HepG2 (cell line): ENCODE results near the gene TASP1. TPM values are rescaled to one million over a fixed set of nuclear protein-coding genes. Genes with fewer than 3 reads are reported as not detected.

Source experiments
- ARID3A ChIP-seq: IDR thresholded peaks from 2 replicates; pipeline ENCODE4 v1.6.1; 2012; ENCODE audit warnings: low read depth, low read length, improper control_type of control experiment
- DR1 ChIP-seq: sonication (generic); formaldehyde crosslinking; IDR thresholded peaks from 2 replicates; pipeline ENCODE4 v1.8.0; 2021; ENCODE audit warnings: mild to moderate bottlenecking, missing genetic modification reagents, inconsistent platforms
- EED ChIP-seq: sonication (generic); formaldehyde crosslinking; IDR thresholded peaks from 2 replicates; pipeline ENCODE4 v1.5.0; 2020; ENCODE audit warnings: mild to moderate bottlenecking, missing genetic modification reagents
- FOSL1 ChIP-seq: sonication (generic); formaldehyde crosslinking; IDR thresholded peaks from 2 replicates; pipeline ENCODE4 v1.9.0; 2021; ENCODE audit warnings: missing genetic modification reagents, borderline replicate concordance
- GFI1 ChIP-seq: sonication (generic); formaldehyde crosslinking; IDR thresholded peaks from 2 replicates; pipeline ENCODE4 v1.5.0; 2020; ENCODE audit warnings: missing genetic modification reagents, mild to moderate bottlenecking, borderline replicate concordance
- HNRNPLL ChIP-seq: fragments of 200-400 bp; formaldehyde crosslinking; IDR thresholded peaks from 2 replicates; pipeline ENCODE4 v1.6.1; 2017; ENCODE audit warnings: mild to moderate bottlenecking, low read depth, low read length; ENCODE audit not compliant: poor library complexity, severe bottlenecking
- MTF1 ChIP-seq: sonication (generic); formaldehyde crosslinking; IDR thresholded peaks from 2 replicates; pipeline ENCODE4 v1.5.0; 2020; ENCODE audit warnings: missing genetic modification reagents
- RARA ChIP-seq: IDR thresholded peaks from 2 replicates; pipeline ENCODE4 v1.6.1; 2016; ENCODE audit warnings: missing genetic modification reagents, missing compliant biosample characterization
- SIX1 ChIP-seq: sonication (generic); formaldehyde crosslinking; IDR thresholded peaks from 2 replicates; pipeline ENCODE4 v1.4.0; 2020; ENCODE audit warnings: missing genetic modification reagents, borderline replicate concordance
- TAF15 ChIP-seq: fragments of 200-400 bp; formaldehyde crosslinking; IDR thresholded peaks from one replicate; pipeline ENCODE4 v1.6.1; 2018; ENCODE audit warnings: mild to moderate bottlenecking, low read depth, low read length; ENCODE audit not compliant: poor library complexity, severe bottlenecking
- ZBTB2 ChIP-seq: sonication (generic); formaldehyde crosslinking; IDR thresholded peaks from 2 replicates; pipeline ENCODE4 v1.8.0; 2022; ENCODE audit warnings: low read depth, missing genetic modification reagents
- ZBTB38 ChIP-seq: sonication (generic); formaldehyde crosslinking; IDR thresholded peaks from 2 replicates; pipeline ENCODE4 v1.5.1; 2020; ENCODE audit warnings: mild to moderate bottlenecking, missing genetic modification reagents
- ZNF34 ChIP-seq: sonication (generic); formaldehyde crosslinking; IDR thresholded peaks from 2 replicates; pipeline ENCODE4 v1.4.0; 2020; ENCODE audit warnings: mild to moderate bottlenecking, missing genetic modification reagents, borderline replicate concordance
- ZNF558 ChIP-seq: sonication (generic); formaldehyde crosslinking; IDR thresholded peaks from 2 replicates; pipeline ENCODE4 v1.9.0; 2022; ENCODE audit warnings: mild to moderate bottlenecking, missing genetic modification reagents, borderline replicate concordance
- ZNF589 ChIP-seq: sonication (generic); formaldehyde crosslinking; conservative IDR thresholded peaks from 2 replicates; pipeline ENCODE4 v1.8.0; 2022; ENCODE audit warnings: mild to moderate bottlenecking, moderate library complexity, missing genetic modification reagents
- ZNF850 ChIP-seq: sonication (generic); formaldehyde crosslinking; conservative IDR thresholded peaks from 2 replicates; pipeline ENCODE4 v1.9.0; 2021; ENCODE audit warnings: mild to moderate bottlenecking, missing genetic modification reagents
- polyA plus RNA-seq, 8 experiments: library from polyadenylated mRNA; depleted of rRNA in 3 of 8; stranded (reverse) in 7 of 8; unstranded in 1 of 8; fragments of >200 nt; fragmentation: Illumina TruSeq in 4 of 8; extraction: Trizol in 4 of 8; gene quantifications; 2 replicates each; pipeline versions ENCODE4 v1.2.1 to v1.2.3, GENCODE V29; 2011 to 2016; ENCODE audit warnings: low read depth in 4 of 8, missing spikeins in 1 of 8, mixed read lengths in 1 of 8; ENCODE audit not compliant: insufficient read depth in 1 of 8
- total RNA-seq, 5 experiments: library from RNA; depleted of rRNA; stranded (reverse); fragments of >200 nt; fragmentation: Illumina TruSeq; extraction: Trizol; gene quantifications; 2 replicates each; pipeline ENCODE4 v1.2.3, GENCODE V29; 2016; ENCODE audit warnings: low read depth in 1 of 5
- TF ChIP-seq, protein P1 (sequence below): sonication (generic); formaldehyde crosslinking; IDR thresholded peaks from 2 replicates; pipeline ENCODE4 v1.5.0; 2020; ENCODE audit warnings: missing genetic modification reagents, mild to moderate bottlenecking, borderline replicate concordance
- TF ChIP-seq, protein P2 (sequence below): sonication (generic); formaldehyde crosslinking; IDR thresholded peaks from 2 replicates; pipeline ENCODE4 v1.4.0; 2020; ENCODE audit warnings: missing genetic modification reagents, low read depth, mild to moderate bottlenecking, borderline replicate concordance
- TF ChIP-seq, protein P3 (sequence below): sonication (generic); formaldehyde crosslinking; IDR thresholded peaks from 2 replicates; pipeline ENCODE4 v1.4.0; 2020; ENCODE audit warnings: missing genetic modification reagents, mild to moderate bottlenecking, borderline replicate concordance

The TASP1 gene
- total and polyA plus RNA-seq, 2 of the 13 experiments (the other 11 are each of a cell fraction or from before 2014, with no cell fraction given) = 10.0 to 25.2 TPM

- TF ChIP-seq HNRNPLL (peak; percentile 82), MTF1 (CRISPR knock-in tag) (no peak), ZNF34 (CRISPR knock-in tag) (0 out of 2 replicates have a peak, but pooled peaks have one; percentile 38), FOSL1 (CRISPR knock-in tag) (no peak), RARA (CRISPR knock-in tag) (no peak), ZBTB38 (CRISPR knock-in tag) (peak; percentile 95), ZNF589 (CRISPR knock-in tag) (no peak), DR1 (CRISPR knock-in tag) (peak; percentile 61; the same call in 1 of the 2 replicates), ZBTB2 (CRISPR knock-in tag) (no peak), ARID3A (no peak), ZNF558 (peak; percentile 30; the same call in 1 of the 2 replicates), ZNF850 (CRISPR knock-in tag) (no peak), GFI1 (CRISPR knock-in tag) (peak; percentile 58; the same call in 1 of the 2 replicates), EED (CRISPR knock-in tag) (no peak; the same call in none of the 2 replicates), SIX1 (CRISPR knock-in tag) (0 out of 2 replicates have a peak, but pooled peaks have one; percentile 9), TAF15 (peak; percentile 88)
- TF ChIP-seq, protein P1, sequence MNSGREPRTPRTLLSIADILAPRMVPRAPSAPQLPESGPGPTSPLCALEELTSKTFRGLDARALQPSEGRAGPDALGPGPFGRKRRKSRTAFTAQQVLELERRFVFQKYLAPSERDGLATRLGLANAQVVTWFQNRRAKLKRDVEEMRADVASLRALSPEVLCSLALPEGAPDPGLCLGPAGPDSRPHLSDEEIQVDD = peak; percentile 70; the same call in 1 of the 2 replicates
- TF ChIP-seq, protein P2, sequence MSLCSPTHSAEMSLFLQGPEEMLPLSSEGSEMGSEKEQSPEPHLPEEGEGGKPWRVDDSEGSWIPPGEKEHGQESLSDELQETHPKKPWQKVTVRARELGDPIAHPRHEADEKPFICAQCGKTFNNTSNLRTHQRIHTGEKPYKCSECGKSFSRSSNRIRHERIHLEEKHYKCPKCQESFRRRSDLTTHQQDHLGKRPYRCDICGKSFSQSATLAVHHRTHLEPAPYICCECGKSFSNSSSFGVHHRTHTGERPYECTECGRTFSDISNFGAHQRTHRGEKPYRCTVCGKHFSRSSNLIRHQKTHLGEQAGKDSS (CRISPR knock-in tag) = peak; percentile 96
- TF ChIP-seq, protein P3, sequence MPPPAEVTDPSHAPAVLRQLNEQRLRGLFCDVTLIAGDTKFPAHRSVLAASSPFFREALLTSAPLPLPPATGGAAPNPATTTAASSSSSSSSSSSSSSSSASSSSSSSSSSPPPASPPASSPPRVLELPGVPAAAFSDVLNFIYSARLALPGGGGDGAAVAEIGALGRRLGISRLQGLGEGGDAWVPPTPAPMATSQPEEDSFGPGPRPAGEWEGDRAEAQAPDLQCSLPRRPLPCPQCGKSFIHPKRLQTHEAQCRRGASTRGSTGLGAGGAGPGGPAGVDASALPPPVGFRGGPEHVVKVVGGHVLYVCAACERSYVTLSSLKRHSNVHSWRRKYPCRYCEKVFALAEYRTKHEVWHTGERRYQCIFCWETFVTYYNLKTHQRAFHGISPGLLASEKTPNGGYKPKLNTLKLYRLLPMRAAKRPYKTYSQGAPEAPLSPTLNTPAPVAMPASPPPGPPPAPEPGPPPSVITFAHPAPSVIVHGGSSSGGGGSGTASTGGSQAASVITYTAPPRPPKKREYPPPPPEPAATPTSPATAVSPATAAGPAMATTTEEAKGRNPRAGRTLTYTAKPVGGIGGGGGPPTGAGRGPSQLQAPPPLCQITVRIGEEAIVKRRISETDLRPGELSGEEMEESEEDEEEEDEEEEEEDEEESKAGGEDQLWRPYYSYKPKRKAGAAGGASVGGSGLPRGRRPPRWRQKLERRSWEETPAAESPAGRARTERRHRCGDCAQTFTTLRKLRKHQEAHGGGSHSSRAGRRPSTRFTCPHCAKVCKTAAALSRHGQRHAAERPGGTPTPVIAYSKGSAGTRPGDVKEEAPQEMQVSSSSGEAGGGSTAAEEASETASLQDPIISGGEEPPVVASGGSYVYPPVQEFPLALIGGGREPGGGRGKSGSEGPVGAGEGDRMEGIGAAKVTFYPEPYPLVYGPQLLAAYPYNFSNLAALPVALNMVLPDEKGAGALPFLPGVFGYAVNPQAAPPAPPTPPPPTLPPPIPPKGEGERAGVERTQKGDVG = peak; percentile 91; the same call in 1 of the 2 replicates
Observed at GRCh38 chr20:13638496-13639149, at the start of gene TASP1 (continued).
